Prostate gland (tissue), 2 donors: ENCODE results near the gene SMC4.

ENCODE experiments used
- POLR2A ChIP-seq: fragments of 450-650 bp; IDR thresholded peaks from one replicate; pipeline ENCODE4 v1.6.1; 2016; ENCODE audit warnings: antibody characterized with exemption, mild to moderate bottlenecking
- TF ChIP-seq, protein P1 (sequence below), 4 experiments: fragments of 200-600 bp in 2 of 4; fragments of 450-650 bp in 2 of 4; sonication (generic) in 2 of 4; IDR thresholded peaks; 1 replicate in 3 of 4; 2 replicates in 1 of 4; pipeline ENCODE4 v1.5.1; 2016 to 2019; ENCODE audit warnings: antibody characterized with exemption in 4 of 4, mild to moderate bottlenecking in 2 of 4, moderate library complexity in 2 of 4

DNA sequence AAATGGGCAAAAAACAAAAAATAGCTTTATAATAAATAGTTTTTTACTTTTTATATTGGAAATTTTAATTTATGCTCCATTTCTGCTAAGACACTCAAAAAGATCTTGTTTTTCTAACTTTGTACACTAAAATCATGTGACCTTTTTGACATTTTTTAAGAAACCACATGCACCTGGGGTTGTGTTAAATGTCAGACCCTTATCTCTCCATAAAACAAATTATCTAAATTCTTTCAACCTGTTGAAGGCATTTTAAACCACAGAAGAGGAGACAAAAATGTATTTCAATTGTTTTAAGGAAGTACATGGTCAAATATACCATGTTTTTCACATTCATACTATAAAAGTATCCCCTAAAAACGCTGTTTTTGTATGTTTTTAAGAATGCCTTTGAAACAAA is 29.7 kb upstream of the SMC4 start:
- TF ChIP-seq, protein P1, sequence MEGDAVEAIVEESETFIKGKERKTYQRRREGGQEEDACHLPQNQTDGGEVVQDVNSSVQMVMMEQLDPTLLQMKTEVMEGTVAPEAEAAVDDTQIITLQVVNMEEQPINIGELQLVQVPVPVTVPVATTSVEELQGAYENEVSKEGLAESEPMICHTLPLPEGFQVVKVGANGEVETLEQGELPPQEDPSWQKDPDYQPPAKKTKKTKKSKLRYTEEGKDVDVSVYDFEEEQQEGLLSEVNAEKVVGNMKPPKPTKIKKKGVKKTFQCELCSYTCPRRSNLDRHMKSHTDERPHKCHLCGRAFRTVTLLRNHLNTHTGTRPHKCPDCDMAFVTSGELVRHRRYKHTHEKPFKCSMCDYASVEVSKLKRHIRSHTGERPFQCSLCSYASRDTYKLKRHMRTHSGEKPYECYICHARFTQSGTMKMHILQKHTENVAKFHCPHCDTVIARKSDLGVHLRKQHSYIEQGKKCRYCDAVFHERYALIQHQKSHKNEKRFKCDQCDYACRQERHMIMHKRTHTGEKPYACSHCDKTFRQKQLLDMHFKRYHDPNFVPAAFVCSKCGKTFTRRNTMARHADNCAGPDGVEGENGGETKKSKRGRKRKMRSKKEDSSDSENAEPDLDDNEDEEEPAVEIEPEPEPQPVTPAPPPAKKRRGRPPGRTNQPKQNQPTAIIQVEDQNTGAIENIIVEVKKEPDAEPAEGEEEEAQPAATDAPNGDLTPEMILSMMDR (IDR thresholded peaks at IDR 0.05): no peak
- no peak for TF ChIP-seq POLR2A
